Measurements from ENCODE around the gene LRATD1.
"Not testable (repeated sequence)": the region's sequence is repeated elsewhere in the genome, so short reads cannot be mapped to it uniquely, and the experiment has no call there.

Gene LRATD1, protein sequence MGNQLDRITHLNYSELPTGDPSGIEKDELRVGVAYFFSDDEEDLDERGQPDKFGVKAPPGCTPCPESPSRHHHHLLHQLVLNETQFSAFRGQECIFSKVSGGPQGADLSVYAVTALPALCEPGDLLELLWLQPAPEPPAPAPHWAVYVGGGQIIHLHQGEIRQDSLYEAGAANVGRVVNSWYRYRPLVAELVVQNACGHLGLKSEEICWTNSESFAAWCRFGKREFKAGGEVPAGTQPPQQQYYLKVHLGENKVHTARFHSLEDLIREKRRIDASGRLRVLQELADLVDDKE
- long read RNA-seq, donor 1, full-length matches to known transcripts = 4 of 25 reads
- long read RNA-seq, donor 1, partial matches to known transcripts = 21 of 25 reads
- long read RNA-seq, donor 1, other reads (novel, unspliced or antisense) = 0 of 25 reads
- long read RNA-seq, donor 2, full-length matches to known transcripts = 6 of 6 reads
- long read RNA-seq, donor 2, partial matches to known transcripts = 0 of 6 reads
- long read RNA-seq, donor 2, other reads (novel, unspliced or antisense) = 0 of 6 reads
- long read RNA-seq, donor 3, full-length matches to known transcripts = 2 of 2 reads
- long read RNA-seq, donor 3, partial matches to known transcripts = 0 of 2 reads
- long read RNA-seq, donor 3, other reads (novel, unspliced or antisense) = 0 of 2 reads
- long read RNA-seq, donor 4, full-length matches to known transcripts = 7 of 7 reads
- long read RNA-seq, donor 4, partial matches to known transcripts = 0 of 7 reads
- long read RNA-seq, donor 4, other reads (novel, unspliced or antisense) = 0 of 7 reads
- long read RNA-seq, donor 5, full-length matches to known transcripts = 4 of 4 reads
- long read RNA-seq, donor 5, partial matches to known transcripts = 0 of 4 reads
- long read RNA-seq, donor 5, other reads (novel, unspliced or antisense) = 0 of 4 reads
- long read RNA-seq, donor 6, full-length matches to known transcripts = 5 of 5 reads
- long read RNA-seq, donor 6, partial matches to known transcripts = 0 of 5 reads
- long read RNA-seq, donor 6, other reads (novel, unspliced or antisense) = 0 of 5 reads
- long read RNA-seq, donor 7, full-length matches to known transcripts = 5 of 5 reads
- long read RNA-seq, donor 7, partial matches to known transcripts = 0 of 5 reads
- long read RNA-seq, donor 7, other reads (novel, unspliced or antisense) = 0 of 5 reads
- long read RNA-seq, donor 8, full-length matches to known transcripts = 4 of 4 reads
- long read RNA-seq, donor 8, partial matches to known transcripts = 0 of 4 reads
- long read RNA-seq, donor 8, other reads (novel, unspliced or antisense) = 0 of 4 reads

GRCh38 chr2:14632133-14632936 is at the start of gene LRATD1:
Gene LRATD1 (plus strand): TSS chr2:14632717. CDS start chr2:14633980, 1,263 bp downstream.
- DNase-seq = peak; percentile 84

DNA sequence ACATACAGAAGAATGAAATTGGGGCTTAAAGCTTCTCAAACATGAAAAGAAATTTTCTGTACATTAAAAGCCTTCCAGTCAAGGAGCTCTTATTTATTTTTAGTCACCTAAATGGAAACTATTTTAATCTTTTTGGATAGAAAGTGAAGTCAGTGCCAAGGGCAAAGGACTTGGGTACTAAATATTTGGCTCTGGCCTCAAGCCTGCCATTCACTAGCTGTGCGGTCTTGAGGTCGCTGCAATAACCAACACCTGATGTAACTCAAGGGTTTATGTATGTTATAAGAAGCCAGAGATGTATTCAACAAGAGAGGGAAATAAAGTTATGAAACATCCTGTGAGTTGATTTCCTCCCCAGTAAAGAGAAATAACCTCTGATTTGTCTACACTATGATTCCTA is 49.5 kb upstream of the LRATD1 start:
- DNase-seq = no peak

GRCh38 chr2:14583802-14584201 is 48.7 kb upstream of the LRATD1 start:
- DNase-seq = no peak

DNA sequence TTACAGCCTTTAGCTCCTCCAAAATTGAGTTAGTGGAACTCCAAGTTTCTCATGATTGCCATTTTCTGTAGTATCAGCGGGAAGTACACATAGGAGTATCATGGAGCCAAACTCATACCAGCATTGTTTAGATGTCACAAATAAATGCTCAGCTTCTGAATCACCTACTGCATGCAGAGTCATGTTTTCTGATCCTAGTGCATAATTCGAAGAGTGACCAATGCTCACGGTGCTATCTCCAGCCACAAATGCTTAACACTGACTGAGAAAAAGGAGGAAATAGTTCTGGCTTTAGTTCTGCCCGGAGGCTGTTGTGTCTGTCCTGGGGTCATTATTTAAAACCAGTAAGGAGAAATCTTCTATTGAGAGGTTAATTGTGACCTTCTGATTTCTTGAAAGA is 45.4 kb upstream of the LRATD1 start:
- no peak for DNase-seq

- no peak for DNase-seq
Observed at GRCh38 chr2:14601156-14601770, 31.3 kb upstream of the LRATD1 start.

DNA sequence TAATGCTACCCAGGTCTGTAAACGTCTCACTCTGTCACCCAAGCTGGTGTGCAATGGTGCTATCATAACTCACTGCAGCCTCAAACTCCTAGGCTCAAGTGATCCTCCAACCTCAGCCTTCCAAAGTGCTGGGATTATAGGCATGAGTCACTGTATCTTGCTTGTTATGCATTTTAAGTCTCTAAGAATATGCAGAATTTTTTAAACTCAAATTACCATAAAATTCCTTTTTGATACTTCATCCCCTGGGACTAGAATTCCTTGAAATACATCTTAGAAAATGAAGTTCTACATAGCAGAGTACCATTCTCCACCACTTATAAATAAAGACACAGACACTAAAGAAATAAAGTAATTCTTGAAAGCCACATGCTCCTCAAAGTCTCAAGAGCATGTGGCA is 30.2 kb upstream of the LRATD1 start:
- no peak for DNase-seq

DNA sequence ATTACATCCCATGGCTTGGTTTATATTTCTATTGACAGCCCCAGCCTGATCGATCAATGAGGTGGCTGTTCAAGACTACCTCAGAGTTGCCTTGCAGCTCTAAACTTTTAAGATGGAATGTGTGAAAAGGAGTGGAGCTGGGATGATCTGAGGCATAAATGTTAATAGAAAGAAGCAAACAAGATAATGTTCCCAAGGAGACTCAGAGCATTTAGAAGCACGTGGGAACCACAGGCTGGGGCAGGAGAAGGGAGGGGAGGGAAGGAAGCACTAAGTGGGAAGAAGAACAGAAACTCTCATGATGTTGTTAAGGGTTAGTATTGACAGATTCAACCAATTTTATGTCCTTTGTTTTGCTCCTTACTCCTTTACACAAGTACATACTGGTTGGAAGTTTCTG is 28.8 kb upstream of the LRATD1 start:
- DNase-seq = no peak

- DNase-seq = no peak
Observed at GRCh38 chr2:14608245-14608644, 24.3 kb upstream of the LRATD1 start.

DNA sequence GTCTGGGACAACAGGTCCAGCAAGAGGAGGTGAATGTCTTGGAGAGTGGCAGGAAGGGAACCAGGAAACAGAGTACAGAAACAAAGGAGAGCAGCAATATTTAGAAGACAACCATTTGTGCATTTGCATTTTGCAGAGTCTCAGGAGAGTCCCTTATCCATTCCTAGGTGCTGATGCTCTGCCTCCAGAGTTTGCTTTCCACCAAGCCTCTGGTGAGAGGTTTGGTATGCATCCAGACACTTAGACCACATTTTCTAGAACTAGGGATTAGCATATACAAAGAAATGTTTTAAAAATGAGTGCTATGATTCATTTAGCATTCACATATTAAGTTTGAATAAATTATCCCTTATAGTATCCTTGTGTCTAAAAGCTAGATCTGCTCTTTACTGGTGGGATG is 18.5 kb upstream of the LRATD1 start:
- no peak for DNase-seq

DNA sequence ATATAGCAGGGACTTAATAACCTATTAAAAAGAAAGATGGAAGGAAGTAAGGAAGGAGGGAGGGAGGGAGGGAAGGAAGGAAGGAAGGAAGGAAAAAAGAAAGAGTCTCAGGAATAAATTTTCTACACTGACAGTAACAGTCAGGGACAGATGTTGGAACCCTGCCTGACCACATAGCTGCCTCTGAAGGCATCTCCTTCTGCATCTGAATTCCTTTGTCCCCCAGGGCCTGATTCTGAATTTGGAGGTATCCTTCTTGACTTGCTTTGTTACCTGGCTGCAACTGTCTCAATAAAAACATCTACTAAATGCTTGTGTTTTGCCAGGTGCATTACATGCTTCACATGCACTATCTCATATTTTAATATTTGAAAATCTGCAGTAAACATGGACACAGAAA is 17.4 kb upstream of the LRATD1 start:
- DNase-seq = no peak

DNA sequence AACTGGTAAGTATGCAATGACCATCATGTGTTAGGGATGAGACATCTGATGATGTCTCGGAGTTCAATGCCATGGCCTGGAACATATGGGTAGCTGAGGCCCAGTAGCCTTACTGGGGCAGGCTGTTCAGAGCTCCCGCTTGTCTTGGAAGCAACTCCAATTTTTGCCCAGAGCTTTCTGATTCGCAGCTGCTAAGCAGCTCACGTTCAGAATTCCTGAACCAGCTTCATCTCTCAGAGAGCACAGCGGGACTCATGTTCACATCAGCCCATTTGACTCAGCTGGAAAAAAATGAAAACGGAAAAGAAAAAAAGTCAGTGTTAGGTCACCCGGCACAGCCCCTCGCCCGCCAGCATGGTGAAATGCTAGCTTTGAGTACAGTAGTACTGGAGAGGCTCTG is 16.8 kb upstream of the LRATD1 start:
- DNase-seq = no peak

DNA sequence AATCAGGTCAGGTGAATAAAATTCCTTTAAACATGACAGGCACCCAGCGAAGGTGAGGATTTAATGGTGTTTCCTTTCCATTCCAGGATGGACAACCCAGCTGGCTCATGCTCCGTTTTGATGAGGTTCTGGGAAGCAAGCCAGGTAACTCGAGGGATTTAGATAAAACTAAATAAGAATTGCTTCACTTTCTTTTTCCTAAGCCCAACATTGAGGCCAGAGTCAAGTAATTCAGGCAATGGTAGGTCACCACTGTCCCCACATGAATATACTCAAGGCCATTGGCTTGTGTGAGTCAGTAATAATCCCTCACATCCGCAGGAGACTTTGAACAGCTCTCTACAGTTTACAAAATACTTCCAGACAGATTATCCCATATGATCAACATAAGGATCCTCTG is 16.2 kb upstream of the LRATD1 start:
- DNase-seq = no peak

- no peak for DNase-seq
Observed at GRCh38 chr2:14616950-14617349, 15.6 kb upstream of the LRATD1 start.

DNA sequence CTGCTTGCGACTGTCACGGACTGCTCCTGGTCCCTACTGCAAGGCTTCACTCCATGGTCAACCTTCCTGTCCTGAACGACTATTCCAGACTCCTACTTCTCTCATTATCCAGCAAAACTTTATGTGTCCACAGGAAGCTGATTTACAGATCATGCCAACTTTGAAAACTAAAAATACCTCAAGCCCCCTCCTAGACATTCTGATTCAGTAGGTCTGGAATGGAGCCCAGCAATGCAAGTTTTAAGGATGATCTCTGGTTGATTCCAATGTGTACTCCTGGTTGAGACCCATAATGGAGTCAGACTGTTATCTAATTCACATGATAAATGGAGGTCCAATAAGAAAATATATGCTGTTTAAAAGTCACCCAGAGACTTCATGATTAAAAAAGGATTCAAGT is 13.1 kb upstream of the LRATD1 start:
- no peak for DNase-seq

DNA sequence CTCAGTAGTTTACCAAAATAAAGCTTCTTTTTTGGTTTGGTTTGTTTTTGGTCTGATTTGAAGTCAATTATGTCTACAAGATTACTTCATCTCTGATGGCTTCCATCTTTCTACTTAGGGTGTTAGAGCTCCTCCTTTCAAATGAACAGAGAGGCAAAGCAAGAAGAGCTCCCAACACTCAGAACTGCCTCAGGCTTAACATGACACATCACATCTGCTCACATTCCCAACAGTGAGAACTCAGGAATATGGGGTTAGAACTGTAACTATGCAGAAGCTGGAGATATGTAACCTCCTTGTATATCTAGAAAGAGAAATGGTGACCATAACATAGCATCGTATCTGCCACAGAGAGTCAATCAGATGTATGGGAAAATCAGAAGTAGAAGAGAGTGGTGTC is 11.4 kb upstream of the LRATD1 start:
- no peak for DNase-seq

GRCh38 chr2:14621906-14622549 is 10.5 kb upstream of the LRATD1 start:
- no peak for DNase-seq

GRCh38 chr2:14622550-14622939 is 10.0 kb upstream of the LRATD1 start:
- DNase-seq = not testable (repeated sequence)

GRCh38 chr2:14623237-14623636 is 9.3 kb upstream of the LRATD1 start:
- no peak for DNase-seq

DNA sequence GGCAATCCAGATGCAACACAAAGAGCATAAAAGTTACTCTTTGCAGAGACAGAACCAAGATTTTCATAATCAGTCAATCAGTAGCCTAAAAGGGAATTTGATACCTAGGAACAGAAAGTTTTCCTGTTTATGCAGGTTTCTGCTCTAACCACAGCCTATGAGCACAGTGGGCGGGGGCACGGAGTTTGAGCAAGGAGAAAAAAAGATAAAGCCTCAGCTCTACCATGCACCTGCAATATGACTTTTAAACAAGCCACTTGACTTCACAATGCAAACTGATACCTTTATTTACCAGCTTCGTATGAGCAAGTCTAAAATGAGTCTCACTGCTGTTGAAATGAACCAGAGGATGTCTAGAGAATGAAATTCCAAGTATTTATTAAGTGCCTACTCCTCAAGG is 5.6 kb upstream of the LRATD1 start:
- DNase-seq = no peak

DNA sequence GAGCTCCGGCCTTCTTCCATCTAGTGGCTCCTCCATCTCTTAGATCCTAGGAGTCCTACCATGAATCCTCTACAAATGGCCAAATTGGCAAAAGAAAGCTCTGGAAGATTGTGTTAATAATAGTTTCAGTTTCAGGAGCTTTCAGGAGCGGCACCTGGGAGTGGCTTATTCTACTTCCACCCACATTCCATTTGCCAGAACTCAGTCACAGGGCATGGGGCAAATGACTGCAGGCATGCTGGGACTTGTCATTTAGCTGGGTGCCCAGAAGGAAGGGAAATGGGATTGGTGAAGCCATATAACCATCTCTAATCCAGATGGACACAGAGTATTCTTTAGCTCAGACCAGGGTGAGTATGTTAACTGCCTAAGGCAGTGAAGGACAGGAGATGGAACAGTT is 3.6 kb upstream of the LRATD1 start:
- no peak for DNase-seq

Data from right kidney (tissue), 9 donors.